ENCODE results near the gene MAGIX. TPM values are rescaled to one million over a fixed set of nuclear protein-coding genes. Genes with fewer than 3 reads are reported as not detected.
A peak's percentile ranks its signal among the peaks of the same experiment; 100 is the strongest.

MAGIX gene
- total and polyA plus RNA-seq, 8 donors: 1.6 to 9.4 (median 2.4) TPM

DNA sequence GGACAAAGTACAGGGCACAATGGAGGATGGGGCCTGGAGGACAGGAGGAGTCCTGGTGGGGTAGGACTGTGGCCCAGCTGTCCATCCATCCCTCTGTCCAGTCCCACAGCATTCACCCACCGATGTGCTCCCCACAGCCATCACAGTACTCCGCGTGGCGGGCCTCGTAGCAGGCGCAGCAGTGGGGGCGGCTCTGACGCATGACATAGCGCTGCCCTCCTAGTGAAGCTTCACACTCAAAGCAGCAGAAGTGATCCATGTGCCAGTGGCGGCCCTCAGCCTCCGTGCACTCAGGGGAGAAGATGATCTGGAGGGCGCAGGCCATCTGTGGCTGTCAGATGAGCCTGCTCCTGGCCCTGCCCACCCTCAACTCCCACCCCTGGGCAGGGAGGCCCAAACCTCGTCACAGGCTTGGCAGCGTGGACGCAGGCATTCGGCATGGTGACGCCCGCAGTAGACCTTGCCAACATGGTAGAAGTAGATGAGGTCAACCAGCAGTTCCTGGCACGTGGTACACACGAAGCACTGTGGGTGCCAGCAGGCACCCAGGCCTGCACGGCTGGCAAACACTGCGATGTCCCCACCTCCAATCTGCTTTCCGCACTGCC, 15.4 kb downstream of the MAGIX start:
- Histone ChIP-seq H3K9me3 (no peaks in the 10 kb centered on the region), H3K4me1 (peaks cover 0 to 24% of the 10 kb centered on the region in 2 donors), H3K27ac (no peak overlapping the region), H3K36me3 (peaks cover 0 to 77% of the 10 kb centered on the region in 2 donors), H3K27me3 (no peaks in the 10 kb centered on the region), H3K4me3 (no peak overlapping the region)
- intact Hi-C loops (cut with DNase I): no loop called here
- ATAC-seq (no peak), DNase-seq (no peak)
- TF ChIP-seq, protein P1, sequence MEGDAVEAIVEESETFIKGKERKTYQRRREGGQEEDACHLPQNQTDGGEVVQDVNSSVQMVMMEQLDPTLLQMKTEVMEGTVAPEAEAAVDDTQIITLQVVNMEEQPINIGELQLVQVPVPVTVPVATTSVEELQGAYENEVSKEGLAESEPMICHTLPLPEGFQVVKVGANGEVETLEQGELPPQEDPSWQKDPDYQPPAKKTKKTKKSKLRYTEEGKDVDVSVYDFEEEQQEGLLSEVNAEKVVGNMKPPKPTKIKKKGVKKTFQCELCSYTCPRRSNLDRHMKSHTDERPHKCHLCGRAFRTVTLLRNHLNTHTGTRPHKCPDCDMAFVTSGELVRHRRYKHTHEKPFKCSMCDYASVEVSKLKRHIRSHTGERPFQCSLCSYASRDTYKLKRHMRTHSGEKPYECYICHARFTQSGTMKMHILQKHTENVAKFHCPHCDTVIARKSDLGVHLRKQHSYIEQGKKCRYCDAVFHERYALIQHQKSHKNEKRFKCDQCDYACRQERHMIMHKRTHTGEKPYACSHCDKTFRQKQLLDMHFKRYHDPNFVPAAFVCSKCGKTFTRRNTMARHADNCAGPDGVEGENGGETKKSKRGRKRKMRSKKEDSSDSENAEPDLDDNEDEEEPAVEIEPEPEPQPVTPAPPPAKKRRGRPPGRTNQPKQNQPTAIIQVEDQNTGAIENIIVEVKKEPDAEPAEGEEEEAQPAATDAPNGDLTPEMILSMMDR (IDR thresholded peaks at IDR 0.05): no peak

DNA sequence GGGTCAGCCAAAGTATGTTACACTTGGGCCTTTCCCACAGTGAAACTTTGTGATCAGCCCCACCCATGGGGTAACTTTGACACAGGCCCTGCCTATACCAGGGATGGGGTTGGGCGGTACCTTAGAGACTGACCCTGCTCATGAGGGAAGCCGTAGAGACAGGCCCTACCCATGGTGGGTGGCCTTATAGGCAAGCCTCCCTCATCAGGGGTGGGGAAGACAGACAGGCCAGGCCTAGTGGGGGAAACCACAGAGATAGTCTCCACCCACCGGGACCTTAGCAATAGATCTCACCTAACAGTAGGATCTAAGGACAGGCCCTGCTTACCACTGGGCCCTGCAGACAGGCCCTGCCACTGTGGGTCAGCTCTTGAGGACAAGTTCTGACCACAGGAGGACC, 16.0 kb downstream of the MAGIX start:
- H3K4me1 ChIP-seq: peaks cover 0 to 19% of the 10 kb centered on the region in 2 donors
- H3K27ac ChIP-seq: no peak overlapping the region
- TF ChIP-seq, protein P1 (IDR thresholded peaks at IDR 0.05): no peak
- intact Hi-C loops (cut with DNase I): no loop called here
- DNase-seq (no peak), ATAC-seq (no peak)
- peaks cover 0 to 79% of the 10 kb centered on the region in 2 donors for H3K36me3 ChIP-seq
- H3K27me3 ChIP-seq: no peaks in the 10 kb centered on the region
- H3K4me3 ChIP-seq: no peak overlapping the region
- no peaks in the 10 kb centered on the region for H3K9me3 ChIP-seq

DNA sequence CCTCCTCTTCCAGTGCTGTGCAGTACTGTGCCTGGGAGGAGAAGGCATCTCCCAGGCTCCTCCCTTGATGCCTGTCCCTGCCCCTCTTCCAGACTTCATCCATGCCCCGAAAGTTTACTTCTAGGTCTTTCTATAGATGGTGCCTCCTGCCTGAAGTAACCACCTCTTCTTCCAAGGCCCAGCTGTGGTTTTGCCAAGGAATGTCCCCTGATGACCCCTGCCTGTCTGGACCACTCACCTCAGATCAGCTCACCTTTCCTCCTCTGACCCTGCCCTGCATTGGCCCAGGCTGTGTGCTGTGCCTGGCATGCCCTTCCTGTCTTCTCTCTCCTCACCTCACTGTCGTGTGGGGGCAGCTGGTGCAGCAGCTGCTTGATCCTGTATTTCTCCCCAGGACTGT, 16.8 kb downstream of the MAGIX start:
- intact Hi-C loops (cut with DNase I): no loop called here
- H3K27ac ChIP-seq: no peak overlapping the region
- H3K4me3 ChIP-seq: no peak overlapping the region
- no peaks in the 10 kb centered on the region for H3K9me3 ChIP-seq
- peaks cover 0 to 21% of the 10 kb centered on the region in 2 donors for H3K4me1 ChIP-seq
- ATAC-seq (no peak), DNase-seq (no peak)
- peaks cover 0 to 71% of the 10 kb centered on the region in 2 donors for H3K36me3 ChIP-seq
- TF ChIP-seq, protein P1 (IDR thresholded peaks at IDR 0.05): no peak
- H3K27me3 ChIP-seq: no peaks in the 10 kb centered on the region

DNA sequence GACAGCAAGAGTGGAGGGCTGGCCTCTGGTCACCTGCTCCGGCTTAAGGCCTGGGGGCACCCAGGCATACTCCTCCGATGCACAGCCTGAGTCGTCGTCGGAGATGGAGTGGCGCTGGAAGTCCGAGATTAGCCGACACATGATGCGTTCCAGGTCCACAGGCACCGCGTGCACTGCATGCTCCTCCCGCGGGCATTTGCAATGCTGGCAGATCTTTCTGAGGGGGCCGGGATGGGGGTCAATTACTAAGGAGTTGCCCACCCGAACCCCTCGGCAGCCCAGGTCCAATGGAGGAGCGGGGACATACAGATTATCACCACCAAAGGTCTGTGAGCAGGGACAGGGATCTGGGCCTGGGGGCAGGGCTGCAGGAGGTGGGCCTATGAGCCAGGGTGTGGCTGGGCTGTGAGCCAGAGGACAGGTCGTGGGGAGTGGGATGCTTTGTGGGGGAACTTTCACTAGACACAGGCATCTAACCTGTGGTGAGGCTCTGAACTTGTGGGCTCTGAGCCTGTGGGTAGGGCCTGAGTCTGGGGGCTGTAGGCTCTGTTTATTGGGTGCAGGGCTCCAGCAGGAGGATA, 21.2 kb downstream of the MAGIX start:
- TF ChIP-seq, protein P1 (IDR thresholded peaks at IDR 0.05): no peak
- Histone ChIP-seq H3K4me3 (peak overlapping the region in 1 of 2 donors; percentile 51), H3K27ac (no peak overlapping the region), H3K9me3 (no peaks in the 10 kb centered on the region), H3K27me3 (no peaks in the 10 kb centered on the region), H3K36me3 (peaks cover 0 to 31% of the 10 kb centered on the region in 2 donors), H3K4me1 (peaks cover 0 to 12% of the 10 kb centered on the region in 2 donors)
- no peak for DNase-seq
- intact Hi-C loops (cut with DNase I): no loop called here
- ATAC-seq: no peak
